Spleen (tissue), 7 donors: Measurements from ENCODE around the gene AKR1E2.

Experiments used
- POLR2AphosphoS5 ChIP-seq, 3 donors: sonication (generic); formaldehyde crosslinking; IDR thresholded peaks; one replicate each; pipeline ENCODE4 v1.5.1; 2017; ENCODE audit warnings: antibody characterized with exemption in 3 of 3
- TF ChIP-seq, protein P1 (sequence below), 11 experiments: fragments of 200-600 bp in 7 of 11; fragments of 450-650 bp in 4 of 11; sonication (generic) in 4 of 11; IDR thresholded peaks in 8 of 11; conservative IDR thresholded peaks in 3 of 11; 1 replicate in 7 of 11; 2 replicates in 4 of 11; pipeline versions ENCODE4 v1.4.0 to v1.8.0; 2016 to 2021; ENCODE audit warnings: antibody characterized with exemption in 11 of 11, inconsistent platforms in 4 of 11, mild to moderate bottlenecking in 1 of 11
- donor health status: DM: no; HTN: no; CAD: no; lungs with moderate emphysema.
- donor health status: DM: no; HTN: no; CAD: no.
- donor health status: DM: no; HTN: no; CAD: no.

DNA sequence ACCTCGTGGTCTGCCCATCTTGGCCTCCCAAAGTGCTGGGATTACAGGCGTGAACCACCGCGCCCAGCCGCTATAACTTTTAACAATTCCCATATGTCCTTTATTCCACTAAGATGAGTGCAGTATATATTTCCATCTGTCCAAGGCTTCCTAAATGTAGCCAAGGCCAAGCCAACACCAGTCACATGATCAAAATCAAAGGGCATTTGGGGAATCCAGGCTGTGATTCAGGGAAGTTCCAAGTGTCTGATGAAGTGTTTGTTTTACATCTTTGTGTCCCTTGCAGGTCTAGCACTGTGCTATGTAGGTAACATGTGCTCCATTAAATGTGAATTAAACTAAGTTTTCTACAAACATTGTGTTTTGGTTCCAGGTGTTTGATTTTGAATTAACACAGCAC is 20.8 kb downstream of the AKR1E2 start:
- TF ChIP-seq, protein P1, sequence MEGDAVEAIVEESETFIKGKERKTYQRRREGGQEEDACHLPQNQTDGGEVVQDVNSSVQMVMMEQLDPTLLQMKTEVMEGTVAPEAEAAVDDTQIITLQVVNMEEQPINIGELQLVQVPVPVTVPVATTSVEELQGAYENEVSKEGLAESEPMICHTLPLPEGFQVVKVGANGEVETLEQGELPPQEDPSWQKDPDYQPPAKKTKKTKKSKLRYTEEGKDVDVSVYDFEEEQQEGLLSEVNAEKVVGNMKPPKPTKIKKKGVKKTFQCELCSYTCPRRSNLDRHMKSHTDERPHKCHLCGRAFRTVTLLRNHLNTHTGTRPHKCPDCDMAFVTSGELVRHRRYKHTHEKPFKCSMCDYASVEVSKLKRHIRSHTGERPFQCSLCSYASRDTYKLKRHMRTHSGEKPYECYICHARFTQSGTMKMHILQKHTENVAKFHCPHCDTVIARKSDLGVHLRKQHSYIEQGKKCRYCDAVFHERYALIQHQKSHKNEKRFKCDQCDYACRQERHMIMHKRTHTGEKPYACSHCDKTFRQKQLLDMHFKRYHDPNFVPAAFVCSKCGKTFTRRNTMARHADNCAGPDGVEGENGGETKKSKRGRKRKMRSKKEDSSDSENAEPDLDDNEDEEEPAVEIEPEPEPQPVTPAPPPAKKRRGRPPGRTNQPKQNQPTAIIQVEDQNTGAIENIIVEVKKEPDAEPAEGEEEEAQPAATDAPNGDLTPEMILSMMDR (IDR thresholded peaks at IDR 0.05 in 8 of 11, conservative IDR thresholded peaks at IDR 0.05 in 3 of 11) = no peak
- TF ChIP-seq POLR2AphosphoS5 (IDR thresholded peaks at IDR 0.05) = no peak
